Activated CD8-positive, alpha-beta memory T cell treated with anti-CD3 and anti-CD28 coated beads, Interleukin-2, amount 10 ng/mL, durations not matched to agents 7 days and 5 days (primary cell): ENCODE measurements around the gene LONRF2. TPM values are rescaled to one million over a fixed set of nuclear protein-coding genes. Genes with fewer than 3 reads are reported as not detected.
A peak's percentile ranks its signal among the peaks of the same experiment; 100 is the strongest.
"Not testable (repeated sequence)": the region's sequence is repeated elsewhere in the genome, so short reads cannot be mapped to it uniquely, and the experiment has no call there.

Experiments used
- ATAC-seq: fragments of 150-1000 bp; cut with Tn5 transposase; one replicate; pipeline ENCODE4 v1.10.0; 2021; ENCODE audit warnings: moderate library complexity
- CTCF ChIA-PET: fragments of 350-600 bp; sonication (Branson Sonifier 250); formaldehyde crosslinking; loops from one replicate; lab custom pipeline; 2021; ENCODE audit warnings: antibody characterized with exemption; lab: Charles Lee
- DNase-seq: peaks from one replicate; pipeline ENCODE4 v3.0.0-alpha.2; 2020
- H3K27ac Mint-ChIP-seq: one replicate; pipeline ENCODE4 v1.8.0; 2021; ENCODE audit warnings: mild to moderate bottlenecking, mixed read lengths
- H3K27me3 Mint-ChIP-seq: one replicate; pipeline ENCODE4 v1.8.0; 2021; ENCODE audit warnings: mixed read lengths
- H3K36me3 Mint-ChIP-seq: one replicate; pipeline ENCODE4 v1.8.0; 2021; ENCODE audit warnings: mild to moderate bottlenecking, mixed read lengths
- H3K4me1 Mint-ChIP-seq: one replicate; pipeline ENCODE4 v1.8.0; 2021; ENCODE audit warnings: mixed read lengths
- H3K4me3 Mint-ChIP-seq: one replicate; pipeline ENCODE4 v1.8.0; 2021; ENCODE audit warnings: mild to moderate bottlenecking, moderate library complexity, mixed read lengths
- H3K9me3 Mint-ChIP-seq: one replicate; pipeline ENCODE4 v1.8.0; 2022; ENCODE audit warnings: low read depth, mixed read lengths
- total RNA-seq, 2 experiments: library from RNA; stranded (reverse); gene quantifications; one replicate each; pipeline ENCODE4 v1.2.3, GENCODE V29; 2021

The LONRF2 gene
- total RNA-seq, 2 experiments from 2014 or later: 0.15 to 0.21 TPM

GRCh38 chr2:100252811-100253698 is 69.2 kb downstream of the LONRF2 start:
- Mint-ChIP-seq H3K9me3 (no peaks in the 10 kb centered on the region), H3K27me3 (peaks cover 4% of the 10 kb centered on the region), H3K4me1 (no peaks in the 10 kb centered on the region), H3K4me3 (no peak overlapping the region), H3K27ac (no peak overlapping the region), H3K36me3 (no peaks in the 10 kb centered on the region)
- ATAC-seq (no peak), DNase-seq (no peak)
- CTCF ChIA-PET: no interaction called here

GRCh38 chr2:100250645-100251044 is 71.7 kb downstream of the LONRF2 start:
- H3K27ac Mint-ChIP-seq: no peak overlapping the region
- no peaks in the 10 kb centered on the region for H3K36me3 Mint-ChIP-seq
- peaks cover 6% of the 10 kb centered on the region for H3K27me3 Mint-ChIP-seq
- H3K4me3 Mint-ChIP-seq: no peak overlapping the region
- ATAC-seq: no peak
- no peaks in the 10 kb centered on the region for H3K4me1 Mint-ChIP-seq
- CTCF ChIA-PET: no interaction called here
- no peaks in the 10 kb centered on the region for H3K9me3 Mint-ChIP-seq
- no peak for DNase-seq

- Mint-ChIP-seq H3K27me3 (peaks cover 6% of the 10 kb centered on the region), H3K36me3 (no peaks in the 10 kb centered on the region), H3K27ac (no peak overlapping the region)
Observed at GRCh38 chr2:100248971-100249370, 73.3 kb downstream of the LONRF2 start.

DNA sequence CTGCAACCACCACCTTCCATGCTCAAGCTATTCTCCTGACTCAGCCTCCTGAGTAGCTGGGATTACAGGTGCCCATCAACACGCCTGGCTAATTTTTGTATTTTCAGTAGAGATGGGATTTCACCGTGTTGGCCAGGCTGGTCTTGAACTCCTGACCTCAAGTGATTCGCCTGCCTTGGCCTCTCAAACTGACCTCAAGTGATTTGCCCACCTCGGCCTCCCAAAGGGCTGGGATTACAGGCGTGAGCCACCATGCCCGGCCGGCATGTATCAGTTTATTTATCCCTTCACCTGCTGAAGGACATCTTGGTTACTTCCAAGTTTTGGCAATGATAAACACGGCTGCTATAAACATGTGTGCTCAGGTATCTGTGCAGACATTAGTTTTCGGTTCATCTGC is 73.7 kb downstream of the LONRF2 start:
- H3K9me3 Mint-ChIP-seq, DNase-seq, H3K27ac Mint-ChIP-seq, H3K36me3 Mint-ChIP-seq, H3K4me3 Mint-ChIP-seq, ATAC-seq, H3K27me3 Mint-ChIP-seq, H3K4me1 Mint-ChIP-seq, CTCF ChIA-PET: not testable (repeated sequence)

More at GRCh38 chr2:100248971-100249370, 73.3 kb downstream of the LONRF2 start:
- ATAC-seq (no peak), DNase-seq (no peak)
- Mint-ChIP-seq H3K4me1 (no peaks in the 10 kb centered on the region), H3K4me3 (no peak overlapping the region), H3K9me3 (no peaks in the 10 kb centered on the region)
- CTCF ChIA-PET: no interaction called here

GRCh38 chr2:100248044-100248330 is 74.3 kb downstream of the LONRF2 start:
- no peak for ATAC-seq
- H3K4me1 Mint-ChIP-seq: no peaks in the 10 kb centered on the region
- no peak for DNase-seq
- CTCF ChIA-PET: no interaction called here
- no peak overlapping the region for H3K27ac Mint-ChIP-seq
- peaks cover 6% of the 10 kb centered on the region for H3K27me3 Mint-ChIP-seq
- no peaks in the 10 kb centered on the region for H3K36me3 Mint-ChIP-seq
- no peak overlapping the region for H3K4me3 Mint-ChIP-seq
- H3K9me3 Mint-ChIP-seq: no peaks in the 10 kb centered on the region

DNA sequence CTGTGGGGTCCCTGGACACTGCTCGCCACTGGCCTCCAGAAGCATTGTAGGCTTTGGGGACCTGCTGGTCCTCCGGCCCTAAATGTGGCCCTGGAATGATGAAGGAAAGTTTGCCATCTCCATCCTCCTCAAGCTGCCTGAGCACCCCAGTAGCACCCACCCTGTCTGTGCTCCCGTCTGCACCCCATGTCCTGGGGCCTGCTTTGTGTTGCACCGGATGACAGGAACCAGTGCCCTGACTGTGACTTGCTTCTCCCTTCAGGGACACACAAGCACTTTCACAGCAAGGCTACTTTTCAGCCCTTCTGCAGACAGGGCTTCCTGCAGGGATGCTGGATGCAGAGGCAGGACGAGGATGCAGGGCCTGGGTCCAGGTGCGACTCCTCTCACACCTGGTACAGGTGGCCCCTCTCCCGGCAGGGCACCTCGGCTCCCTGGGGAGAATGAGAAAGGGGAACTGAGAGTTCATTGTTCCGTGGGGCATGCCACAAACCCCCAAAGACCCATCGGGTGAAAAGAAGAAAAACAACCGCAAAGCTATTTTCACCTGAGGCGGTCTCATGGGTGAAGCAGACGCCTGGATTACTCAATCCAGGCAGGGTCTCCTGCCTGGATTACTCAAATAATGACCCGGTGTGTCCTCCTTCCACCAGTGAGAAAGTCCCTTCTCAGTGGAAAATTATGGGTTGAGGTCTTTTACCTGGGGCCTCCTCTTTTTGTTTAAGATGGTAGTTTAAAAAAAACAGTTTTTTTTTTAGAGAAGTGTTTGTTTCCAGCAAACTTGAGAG is 74.9 kb downstream of the LONRF2 start:
- H3K4me1 Mint-ChIP-seq: no peaks in the 10 kb centered on the region
- H3K36me3 Mint-ChIP-seq: no peaks in the 10 kb centered on the region
- peaks cover 6% of the 10 kb centered on the region for H3K27me3 Mint-ChIP-seq
- CTCF ChIA-PET: no interaction called here
- no peaks in the 10 kb centered on the region for H3K9me3 Mint-ChIP-seq
- no peak for DNase-seq
- ATAC-seq: no peak
- H3K4me3 Mint-ChIP-seq: no peak overlapping the region
- no peak overlapping the region for H3K27ac Mint-ChIP-seq

DNA sequence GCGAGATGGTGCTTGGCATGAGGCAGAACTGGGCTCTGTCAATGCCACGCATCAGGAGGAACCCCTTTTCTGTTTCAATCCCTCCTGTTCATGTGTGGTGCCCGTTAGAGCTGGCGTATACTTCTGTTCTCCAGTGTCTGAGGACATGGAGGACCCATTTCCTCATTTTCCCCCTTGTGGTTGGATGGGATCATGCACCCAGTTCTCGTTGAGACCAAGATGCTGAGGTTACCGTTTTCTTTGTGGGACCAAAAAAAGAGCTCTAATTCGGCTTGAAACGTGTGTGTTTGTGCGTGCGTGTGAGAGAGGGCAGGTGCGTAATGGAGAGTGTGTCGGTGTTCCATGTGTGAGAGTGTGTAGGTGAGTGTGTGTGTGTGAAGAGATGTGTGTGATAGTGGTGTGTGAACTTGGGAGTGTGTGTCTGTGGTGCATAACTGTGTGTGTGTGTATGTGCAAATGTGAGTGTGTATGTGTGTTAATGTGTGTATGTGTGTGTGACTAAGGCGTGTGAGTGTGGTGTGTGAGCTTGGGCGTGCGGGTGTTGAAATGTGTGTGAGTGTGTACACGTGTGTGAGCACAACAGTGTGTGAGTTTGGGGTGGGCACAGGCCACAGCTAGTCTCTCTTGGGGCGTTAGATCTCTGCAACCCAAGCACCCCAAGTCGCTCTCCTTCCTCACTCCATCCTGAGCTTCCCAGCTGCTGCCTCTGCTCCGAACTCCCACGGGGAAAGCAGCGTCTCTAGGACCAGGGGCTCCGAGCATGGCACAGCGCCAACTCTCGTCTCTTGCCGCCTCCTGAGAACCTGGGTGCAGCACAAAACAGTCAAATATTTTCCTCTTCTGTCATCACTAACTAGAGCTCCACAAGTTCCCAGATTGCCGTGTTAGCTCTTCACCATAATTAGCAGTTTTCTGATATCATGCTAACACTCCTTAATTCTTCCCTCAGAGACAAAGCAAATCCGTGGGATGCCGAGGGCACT is 75.8 kb downstream of the LONRF2 start:
- Mint-ChIP-seq H3K9me3 (no peaks in the 10 kb centered on the region), H3K27me3 (peaks cover 6% of the 10 kb centered on the region), H3K27ac (no peak overlapping the region), H3K4me3 (no peak overlapping the region), H3K36me3 (no peaks in the 10 kb centered on the region), H3K4me1 (no peaks in the 10 kb centered on the region)
- CTCF ChIA-PET: interaction anchor here (0.7 to 2.8 kb wide), 2 partner anchors 16 to 687 kb away, joined by 3 to 10 read pairs; no protein-coding TSS in a partner anchor
- ATAC-seq (no peak), DNase-seq (no peak)

GRCh38 chr2:100245681-100246080 is 76.6 kb downstream of the LONRF2 start:
- CTCF ChIA-PET: interaction anchor here (2.8 kb wide), 1 partner anchor 686 kb away, joined by 10 read pairs; no protein-coding TSS in a partner anchor
- no peaks in the 10 kb centered on the region for H3K9me3 Mint-ChIP-seq
- H3K27me3 Mint-ChIP-seq: peaks cover 6% of the 10 kb centered on the region
- H3K4me1 Mint-ChIP-seq: no peaks in the 10 kb centered on the region
- no peak for ATAC-seq
- no peaks in the 10 kb centered on the region for H3K36me3 Mint-ChIP-seq
- no peak overlapping the region for H3K27ac Mint-ChIP-seq
- H3K4me3 Mint-ChIP-seq: no peak overlapping the region
- DNase-seq: no peak

GRCh38 chr2:100244881-100245605 is 77.3 kb downstream of the LONRF2 start:
- H3K4me3 Mint-ChIP-seq: no peak overlapping the region
- no peak for ATAC-seq
- no peaks in the 10 kb centered on the region for H3K4me1 Mint-ChIP-seq
- no peak overlapping the region for H3K27ac Mint-ChIP-seq
- H3K27me3 Mint-ChIP-seq: peaks cover 6% of the 10 kb centered on the region
- no peak for DNase-seq
- H3K9me3 Mint-ChIP-seq: no peaks in the 10 kb centered on the region
- CTCF ChIA-PET: interaction anchor here (0.6 to 2.8 kb wide), 3 partner anchors 103 to 686 kb away, joined by 3 to 10 read pairs (median 4); no protein-coding TSS in a partner anchor
- no peaks in the 10 kb centered on the region for H3K36me3 Mint-ChIP-seq

GRCh38 chr2:100243631-100244030 is 78.7 kb downstream of the LONRF2 start:
- peaks cover 3% of the 10 kb centered on the region for H3K27me3 Mint-ChIP-seq
- DNase-seq (no peak), ATAC-seq (no peak)
- no peak overlapping the region for H3K4me3 Mint-ChIP-seq
- no peaks in the 10 kb centered on the region for H3K4me1 Mint-ChIP-seq
- H3K9me3 Mint-ChIP-seq: no peaks in the 10 kb centered on the region
- H3K36me3 Mint-ChIP-seq: no peaks in the 10 kb centered on the region
- no peak overlapping the region for H3K27ac Mint-ChIP-seq
- CTCF ChIA-PET: no interaction called here

GRCh38 chr2:100242891-100243619 is 79.2 kb downstream of the LONRF2 start:
- ATAC-seq (no peak), DNase-seq (peak; percentile 63)
- Mint-ChIP-seq H3K27ac (no peak overlapping the region), H3K36me3 (no peaks in the 10 kb centered on the region), H3K27me3 (peaks cover 2% of the 10 kb centered on the region), H3K4me1 (no peaks in the 10 kb centered on the region), H3K4me3 (no peak overlapping the region), H3K9me3 (no peaks in the 10 kb centered on the region)
- CTCF ChIA-PET: interaction anchor here (2.2 kb wide), 1 partner anchor 684 kb away, joined by 13 read pairs; no protein-coding TSS in a partner anchor

- Mint-ChIP-seq H3K27me3 (no peaks in the 10 kb centered on the region), H3K4me3 (no peak overlapping the region), H3K4me1 (no peaks in the 10 kb centered on the region), H3K36me3 (no peaks in the 10 kb centered on the region), H3K27ac (no peak overlapping the region), H3K9me3 (no peaks in the 10 kb centered on the region)
- CTCF ChIA-PET: interaction anchor here (2.2 kb wide), 1 partner anchor 683 kb away, joined by 13 read pairs; no protein-coding TSS in a partner anchor
- no peak for DNase-seq
- ATAC-seq: no peak
Observed at GRCh38 chr2:100242476-100242875, 79.8 kb downstream of the LONRF2 start.
